HG03066 (cell line): ENCODE results near the gene RAVER1.
"Not testable (repeated sequence)": the region's sequence is repeated elsewhere in the genome, so short reads cannot be mapped to it uniquely, and the experiment has no call there.

ENCODE experiments used
- ATAC-seq: cut with Tn5 transposase; IDR thresholded peaks from one replicate; pipeline ENCODE4 v1.9.1; 2021; ENCODE audit warnings: low read depth; ENCODE audit not compliant: unreplicated experiment

RAVER1 gene

DNA sequence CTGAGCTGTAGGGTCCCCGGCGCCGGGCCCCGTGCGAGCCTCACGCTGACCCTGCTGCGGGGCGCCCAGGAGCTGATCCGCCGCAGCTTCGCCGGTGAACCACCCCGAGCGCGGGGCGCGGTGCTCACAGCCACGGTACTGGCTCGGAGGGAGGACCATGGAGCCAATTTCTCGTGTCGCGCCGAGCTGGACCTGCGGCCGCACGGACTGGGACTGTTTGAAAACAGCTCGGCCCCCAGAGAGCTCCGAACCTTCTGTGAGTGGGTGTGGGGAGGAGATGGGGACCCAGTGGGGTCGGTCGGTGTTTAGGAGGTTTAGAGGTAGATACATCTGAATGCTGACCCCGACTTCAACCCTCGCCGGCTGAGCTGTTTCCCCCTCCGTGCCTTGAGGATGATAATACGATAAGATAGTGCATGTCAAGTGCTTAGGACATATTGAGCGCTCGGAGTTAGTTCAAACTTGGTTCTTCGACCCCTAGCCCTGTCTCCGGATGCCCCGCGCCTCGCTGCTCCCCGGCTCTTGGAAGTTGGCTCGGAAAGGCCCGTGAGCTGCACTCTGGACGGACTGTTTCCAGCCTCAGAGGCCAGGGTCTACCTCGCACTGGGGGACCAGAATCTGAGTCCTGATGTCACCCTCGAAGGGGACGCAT lies 41.6 kb downstream of the RAVER1 start:
- no peak for ATAC-seq

DNA sequence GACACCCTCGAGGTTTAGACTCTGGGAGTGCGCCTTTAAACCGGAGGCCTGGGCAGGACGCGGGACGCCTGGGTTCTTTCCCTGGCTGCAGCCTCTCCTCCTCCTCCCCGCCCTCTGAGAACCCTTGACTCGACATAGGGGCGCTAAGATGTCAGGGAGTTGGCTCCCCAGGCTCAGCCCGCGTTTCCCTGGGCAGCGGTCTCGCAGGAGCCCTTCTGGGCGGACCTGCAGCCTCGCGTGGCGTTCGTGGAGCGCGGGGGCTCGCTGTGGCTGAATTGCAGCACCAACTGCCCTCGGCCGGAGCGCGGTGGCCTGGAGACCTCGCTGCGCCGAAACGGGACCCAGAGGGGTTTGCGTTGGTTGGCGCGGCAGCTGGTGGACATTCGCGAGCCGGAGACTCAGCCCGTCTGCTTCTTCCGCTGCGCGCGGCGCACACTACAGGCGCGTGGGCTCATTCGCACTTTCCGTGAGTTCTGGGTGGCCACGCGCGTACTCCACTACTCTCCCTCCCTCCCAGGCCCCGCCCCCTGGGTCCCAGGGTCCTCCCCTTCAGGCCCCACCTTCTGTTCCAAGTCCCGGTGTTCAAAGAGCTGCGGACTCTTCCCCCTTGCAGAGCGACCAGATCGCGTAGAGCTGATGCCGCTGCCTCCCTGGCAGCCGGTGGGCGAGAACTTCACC lies 42.3 kb downstream of the RAVER1 start:
- no peak for ATAC-seq

DNA sequence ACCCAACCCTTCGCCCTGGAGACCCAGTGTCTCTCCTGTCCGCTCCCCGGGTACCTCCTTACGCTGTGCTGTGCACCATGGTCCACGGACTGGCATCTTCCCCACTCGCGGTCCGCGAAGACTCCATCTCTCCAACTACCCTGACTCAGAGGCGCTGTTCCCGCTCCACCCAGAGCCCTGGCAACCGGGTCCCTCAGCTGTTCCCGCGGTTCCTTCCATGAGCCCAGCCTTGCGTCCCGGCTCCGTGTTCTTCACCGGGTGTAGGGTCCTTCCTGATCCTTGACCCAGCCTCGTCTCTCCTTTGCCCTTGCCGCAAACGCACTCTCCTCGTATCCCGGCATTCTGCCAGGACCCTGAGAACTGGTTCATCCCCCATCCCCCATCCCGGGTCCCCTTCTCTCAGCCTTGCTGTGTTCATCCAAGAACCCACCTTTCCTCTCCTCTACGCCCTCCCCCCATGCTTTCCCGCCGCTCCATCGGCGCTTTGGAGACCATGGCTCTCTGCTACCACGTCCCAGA lies 42.9 kb downstream of the RAVER1 start:
- no peak for ATAC-seq

DNA sequence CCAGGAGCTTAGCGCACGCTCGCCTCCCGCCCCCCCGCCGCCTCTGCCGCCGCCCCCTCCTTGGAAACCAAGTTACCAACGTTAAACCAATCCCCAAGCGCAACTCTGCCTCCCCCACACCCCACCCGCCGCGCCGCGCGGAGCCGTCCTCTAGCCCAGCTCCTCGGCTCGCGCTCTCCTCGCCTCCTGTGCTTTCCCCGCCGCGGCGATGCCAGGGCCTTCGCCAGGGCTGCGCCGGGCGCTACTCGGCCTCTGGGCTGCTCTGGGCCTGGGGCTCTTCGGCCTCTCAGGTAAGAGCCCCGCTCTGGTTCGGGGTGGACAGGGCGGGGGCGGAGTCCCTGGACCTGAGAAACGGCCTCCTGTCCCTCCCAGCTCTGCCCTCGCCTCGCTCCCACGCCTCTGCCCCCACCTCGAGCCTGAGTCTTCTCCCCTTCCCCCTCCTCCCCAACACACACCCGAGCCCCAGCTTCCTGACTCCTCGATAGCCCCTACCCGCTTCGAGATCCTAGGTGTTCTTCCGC lies 43.4 kb downstream of the RAVER1 start, which contains the start of gene ICAM5:
Gene ICAM5 (plus strand): TSS at position 117 of the 521 bp plus-strand sequence. CDS start 92 bp downstream, at position 209.
- no peak for ATAC-seq

DNA sequence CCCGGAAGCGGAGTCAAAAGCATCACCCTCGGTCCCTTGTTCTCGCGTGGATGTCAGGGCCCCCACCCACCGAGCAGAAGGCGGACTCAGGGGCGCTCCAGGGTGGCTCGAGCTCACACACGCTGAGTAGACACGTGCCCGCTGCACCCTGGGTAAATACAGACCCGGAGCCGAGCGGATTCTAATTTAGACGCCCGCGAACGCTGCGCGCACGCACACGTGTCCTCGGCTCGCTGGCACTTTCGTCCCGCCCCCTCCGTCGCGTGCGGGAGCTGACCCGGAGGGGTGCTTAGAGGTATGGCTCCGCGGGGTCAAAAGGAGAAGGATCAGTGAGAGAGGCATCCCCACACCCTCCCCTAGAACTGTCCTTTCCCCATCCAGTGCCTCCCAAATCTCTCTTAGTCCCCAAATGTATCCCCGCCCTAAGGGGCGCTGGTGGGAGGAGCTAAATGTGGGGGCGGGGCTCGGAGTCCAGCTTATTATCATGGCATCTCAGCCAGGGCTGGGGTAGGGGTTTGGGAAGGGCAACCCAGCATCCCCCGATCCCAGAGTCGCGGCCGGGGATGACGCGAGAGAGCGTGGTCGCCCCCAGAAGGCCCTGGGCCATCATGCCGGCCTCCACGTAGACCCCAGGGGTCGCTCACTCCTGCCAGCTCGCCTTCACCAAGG lies 44.0 kb downstream of the RAVER1 start:
- no peak for ATAC-seq

DNA sequence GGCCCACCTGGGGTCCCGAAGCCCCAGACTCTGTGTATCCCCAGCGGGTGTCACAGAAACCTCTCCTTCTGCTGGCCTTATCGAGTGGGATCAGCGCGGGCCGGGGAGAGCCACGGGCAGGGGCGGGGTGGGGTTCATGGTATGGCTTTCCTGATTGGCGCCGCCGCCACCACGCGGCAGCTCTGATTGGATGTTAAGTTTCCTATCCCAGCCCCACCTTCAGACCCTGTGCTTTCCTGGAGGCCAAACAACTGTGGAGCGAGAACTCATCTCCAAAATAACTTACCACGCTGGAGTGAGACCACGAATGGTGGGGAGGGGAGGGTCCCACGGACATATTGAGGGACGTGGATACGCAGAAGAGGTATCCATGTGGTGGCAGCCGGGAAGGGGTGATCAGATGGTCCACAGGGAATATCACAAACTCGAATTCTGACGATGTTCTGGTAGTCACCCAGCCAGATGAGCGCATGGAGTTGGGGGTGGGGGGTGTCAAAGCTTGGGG lies 44.6 kb downstream of the RAVER1 start:
- no peak for ATAC-seq

DNA sequence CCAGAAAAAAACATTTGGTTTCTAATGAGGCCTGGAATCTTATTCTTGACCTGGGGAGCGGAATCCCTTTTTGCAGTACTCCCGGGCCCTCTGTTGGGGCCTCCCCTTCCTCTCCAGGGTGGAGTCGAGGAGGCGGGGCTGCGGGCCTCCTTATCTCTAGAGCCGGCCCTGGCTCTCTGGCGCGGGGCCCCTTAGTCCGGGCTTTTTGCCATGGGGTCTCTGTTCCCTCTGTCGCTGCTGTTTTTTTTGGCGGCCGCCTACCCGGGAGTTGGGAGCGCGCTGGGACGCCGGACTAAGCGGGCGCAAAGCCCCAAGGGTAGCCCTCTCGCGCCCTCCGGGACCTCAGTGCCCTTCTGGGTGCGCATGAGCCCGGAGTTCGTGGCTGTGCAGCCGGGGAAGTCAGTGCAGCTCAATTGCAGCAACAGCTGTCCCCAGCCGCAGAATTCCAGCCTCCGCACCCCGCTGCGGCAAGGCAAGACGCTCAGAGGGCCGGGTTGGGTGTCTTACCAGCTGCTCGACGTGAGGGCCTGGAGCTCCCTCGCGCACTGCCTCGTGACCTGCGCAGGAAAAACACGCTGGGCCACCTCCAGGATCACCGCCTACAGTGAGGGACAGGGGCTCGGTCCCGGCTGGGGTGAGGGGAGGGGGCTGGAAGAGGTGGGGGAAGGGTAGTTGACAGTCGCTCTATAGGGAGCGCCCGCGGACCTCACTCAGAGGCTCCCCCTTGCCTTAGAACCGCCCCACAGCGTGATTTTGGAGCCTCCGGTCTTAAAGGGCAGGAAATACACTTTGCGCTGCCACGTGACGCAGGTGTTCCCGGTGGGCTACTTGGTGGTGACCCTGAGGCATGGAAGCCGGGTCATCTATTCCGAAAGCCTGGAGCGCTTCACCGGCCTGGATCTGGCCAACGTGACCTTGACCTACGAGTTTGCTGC lies 46.3 kb downstream of the RAVER1 start, which contains the start of gene ICAM4:
Gene ICAM4 (plus strand): TSS at position 153 of the 935 bp plus-strand sequence. CDS start 58 bp downstream, at position 211.
- no peak for ATAC-seq

DNA sequence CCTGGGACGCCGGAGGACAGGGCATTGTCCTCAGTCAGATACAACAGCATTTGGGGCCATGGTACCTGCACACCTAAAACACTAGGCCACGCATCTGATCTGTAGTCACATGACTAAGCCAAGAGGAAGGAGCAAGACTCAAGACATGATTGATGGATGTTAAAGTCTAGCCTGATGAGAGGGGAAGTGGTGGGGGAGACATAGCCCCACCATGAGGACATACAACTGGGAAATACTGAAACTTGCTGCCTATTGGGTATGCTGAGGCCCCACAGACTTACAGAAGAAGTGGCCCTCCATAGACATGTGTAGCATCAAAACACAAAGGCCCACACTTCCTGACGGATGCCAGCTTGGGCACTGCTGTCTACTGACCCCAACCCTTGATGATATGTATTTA lies 47.9 kb downstream of the RAVER1 start:
- no peak for ATAC-seq

DNA sequence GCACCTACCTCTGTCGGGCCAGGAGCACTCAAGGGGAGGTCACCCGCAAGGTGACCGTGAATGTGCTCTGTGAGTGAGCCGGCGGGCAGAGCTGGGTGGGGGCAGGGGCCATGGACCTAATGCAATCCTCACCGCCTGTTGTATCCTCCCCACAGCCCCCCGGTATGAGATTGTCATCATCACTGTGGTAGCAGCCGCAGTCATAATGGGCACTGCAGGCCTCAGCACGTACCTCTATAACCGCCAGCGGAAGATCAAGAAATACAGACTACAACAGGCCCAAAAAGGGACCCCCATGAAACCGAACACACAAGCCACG lies 48.4 kb downstream of the RAVER1 start:
- ATAC-seq = no peak

DNA sequence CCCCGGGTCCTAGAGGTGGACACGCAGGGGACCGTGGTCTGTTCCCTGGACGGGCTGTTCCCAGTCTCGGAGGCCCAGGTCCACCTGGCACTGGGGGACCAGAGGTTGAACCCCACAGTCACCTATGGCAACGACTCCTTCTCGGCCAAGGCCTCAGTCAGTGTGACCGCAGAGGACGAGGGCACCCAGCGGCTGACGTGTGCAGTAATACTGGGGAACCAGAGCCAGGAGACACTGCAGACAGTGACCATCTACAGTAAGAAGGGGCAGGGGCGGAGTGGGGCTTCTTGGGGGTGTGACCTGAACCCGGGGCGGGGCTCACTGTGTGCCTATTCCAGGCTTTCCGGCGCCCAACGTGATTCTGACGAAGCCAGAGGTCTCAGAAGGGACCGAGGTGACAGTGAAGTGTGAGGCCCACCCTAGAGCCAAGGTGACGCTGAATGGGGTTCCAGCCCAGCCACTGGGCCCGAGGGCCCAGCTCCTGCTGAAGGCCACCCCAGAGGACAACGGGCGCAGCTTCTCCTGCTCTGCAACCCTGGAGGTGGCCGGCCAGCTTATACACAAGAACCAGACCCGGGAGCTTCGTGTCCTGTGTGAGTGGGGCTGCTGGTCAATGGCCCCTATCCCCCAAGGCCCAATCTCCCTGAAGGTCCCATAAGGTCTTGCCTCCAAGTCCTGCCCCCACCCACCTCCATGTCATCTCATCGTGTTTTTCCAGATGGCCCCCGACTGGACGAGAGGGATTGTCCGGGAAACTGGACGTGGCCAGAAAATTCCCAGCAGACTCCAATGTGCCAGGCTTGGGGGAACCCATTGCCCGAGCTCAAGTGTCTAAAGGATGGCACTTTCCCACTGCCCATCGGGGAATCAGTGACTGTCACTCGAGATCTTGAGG lies 49.0 kb downstream of the RAVER1 start:
- no peak for ATAC-seq

DNA sequence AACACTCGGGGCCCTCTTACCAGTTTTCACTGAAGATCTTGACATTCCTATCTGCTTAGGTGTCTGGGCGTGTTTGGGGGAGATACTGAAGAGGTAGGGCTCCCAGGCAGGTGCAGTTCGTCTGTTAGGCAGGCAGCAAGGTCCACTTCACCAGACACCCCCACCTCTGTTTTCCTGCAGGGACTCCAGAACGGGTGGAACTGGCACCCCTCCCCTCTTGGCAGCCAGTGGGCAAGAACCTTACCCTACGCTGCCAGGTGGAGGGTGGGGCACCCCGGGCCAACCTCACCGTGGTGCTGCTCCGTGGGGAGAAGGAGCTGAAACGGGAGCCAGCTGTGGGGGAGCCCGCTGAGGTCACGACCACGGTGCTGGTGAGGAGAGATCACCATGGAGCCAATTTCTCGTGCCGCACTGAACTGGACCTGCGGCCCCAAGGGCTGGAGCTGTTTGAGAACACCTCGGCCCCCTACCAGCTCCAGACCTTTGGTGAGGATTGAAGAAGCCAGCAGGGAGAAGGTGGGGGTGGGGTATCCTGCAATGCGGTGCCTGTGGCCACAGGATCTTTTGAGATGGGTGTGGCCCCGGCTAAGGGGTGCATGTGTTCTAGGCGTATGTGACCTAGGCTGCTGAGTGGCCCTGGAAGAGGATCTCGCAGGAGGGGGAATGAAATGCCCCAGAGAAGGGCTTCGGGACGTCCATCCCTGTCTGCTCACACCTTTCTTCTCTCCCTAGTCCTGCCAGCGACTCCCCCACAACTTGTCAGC lies 49.8 kb downstream of the RAVER1 start:
- no peak for ATAC-seq

DNA sequence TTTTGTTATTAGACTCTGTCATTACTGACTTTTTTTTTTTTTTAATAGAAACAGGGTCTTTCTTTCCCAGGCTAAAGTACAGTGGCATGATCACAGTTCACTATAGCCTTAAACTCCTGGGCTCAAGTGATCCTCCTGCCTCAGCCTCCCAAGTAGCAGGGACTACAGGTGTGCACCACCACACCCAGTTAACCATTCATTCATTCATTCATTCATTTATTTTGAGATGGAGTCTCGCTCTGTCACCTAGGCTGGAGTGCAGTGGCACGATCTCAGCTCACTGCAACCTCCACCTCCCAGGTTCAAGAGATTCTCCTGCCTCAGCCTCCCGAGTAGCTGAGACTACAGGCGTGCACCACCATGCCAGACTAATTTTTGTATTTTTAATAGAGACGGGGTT lies 51.3 kb downstream of the RAVER1 start:
- ATAC-seq = not testable (repeated sequence)

DNA sequence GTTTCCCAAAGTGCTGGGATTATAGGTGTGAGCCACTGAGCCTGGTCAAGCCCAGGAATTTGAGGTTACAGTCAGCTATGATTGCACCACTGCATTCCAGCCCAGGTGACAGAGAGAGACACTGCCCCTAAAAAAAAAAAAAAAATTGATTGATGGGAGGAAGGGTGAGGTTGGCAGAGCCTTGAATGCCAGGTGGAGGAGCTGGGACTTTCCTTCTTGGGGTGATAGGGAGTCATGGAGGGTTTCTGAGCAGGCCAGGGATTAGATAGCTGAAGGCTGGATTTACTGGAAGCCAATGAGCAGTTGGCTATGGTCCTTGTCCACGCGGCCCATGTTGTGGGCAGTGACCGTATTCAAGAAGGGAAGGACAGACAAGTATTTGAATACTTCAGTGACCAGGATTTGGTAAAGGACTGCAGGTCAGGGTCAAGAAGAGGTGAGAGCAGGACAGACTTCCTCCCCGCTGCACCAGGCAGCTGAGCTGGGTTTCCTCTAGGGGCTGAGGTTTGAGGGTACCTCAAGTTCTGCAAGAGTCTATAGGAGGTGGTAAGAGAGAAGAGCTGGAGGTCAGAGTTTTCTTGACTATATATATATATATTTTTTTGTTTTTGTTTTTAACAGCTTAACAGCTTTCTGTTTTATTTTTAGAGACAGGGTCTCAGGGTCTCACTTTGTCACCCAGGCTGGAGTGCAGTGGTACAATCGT lies 53.4 kb downstream of the RAVER1 start:
- no peak for ATAC-seq

DNA sequence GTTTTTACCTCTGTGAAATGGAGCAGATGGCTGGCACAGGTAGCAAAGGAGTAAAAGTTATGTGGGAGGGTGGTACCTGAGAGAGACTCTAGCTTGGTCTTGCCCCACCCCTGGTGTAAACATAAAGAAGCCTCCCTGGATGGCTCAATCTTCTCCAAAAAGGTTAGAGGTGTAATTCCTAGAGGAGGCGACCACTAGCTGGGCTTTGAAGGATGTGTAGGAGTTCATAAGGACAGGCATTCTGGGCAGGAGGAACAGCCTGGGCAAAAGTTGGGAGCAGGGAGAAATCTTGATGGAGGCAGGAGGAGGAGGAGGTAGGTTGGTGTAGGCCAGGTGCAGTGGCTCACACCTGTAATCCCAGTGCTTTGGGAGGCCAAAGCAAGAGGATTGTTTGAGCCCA lies 54.4 kb downstream of the RAVER1 start:
- ATAC-seq = no peak

DNA sequence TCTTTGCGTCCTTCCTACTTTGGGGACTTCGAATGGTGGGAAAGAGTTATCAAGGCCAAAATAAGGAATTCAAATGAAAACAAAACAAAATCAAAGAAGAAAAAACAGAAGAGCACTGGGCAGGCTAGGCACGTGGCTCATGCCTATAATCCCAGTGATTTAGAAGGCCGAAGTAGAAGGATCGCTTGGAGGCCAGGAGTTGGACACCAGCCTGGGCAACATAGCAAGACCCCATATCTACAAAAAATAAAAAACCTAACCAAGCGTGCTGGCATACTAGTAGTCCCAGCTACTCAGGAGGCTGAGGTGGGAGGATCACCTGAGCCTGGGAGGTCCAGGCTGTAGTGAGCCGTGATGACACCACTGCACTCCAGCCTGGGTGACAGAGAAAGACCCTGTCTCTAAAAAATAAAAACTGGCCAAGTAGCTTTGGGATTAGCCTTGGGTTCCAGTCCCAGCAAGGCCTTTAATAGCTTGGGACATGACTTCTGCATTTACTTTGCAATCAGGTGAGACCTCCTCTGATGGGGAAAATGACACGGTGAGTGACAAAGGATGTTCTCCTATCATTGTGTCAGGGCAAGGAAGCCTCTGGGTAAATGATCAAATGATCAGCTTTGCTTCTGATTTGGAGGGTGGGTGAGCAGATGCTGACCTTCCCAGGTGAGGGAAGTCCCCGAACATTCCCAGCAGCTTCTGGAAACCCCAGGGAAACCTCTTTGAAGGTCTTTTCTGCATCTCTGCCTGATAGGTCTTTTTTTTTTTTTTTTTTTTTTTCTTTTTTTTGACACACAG lies 55.3 kb downstream of the RAVER1 start:
- no peak for ATAC-seq

DNA sequence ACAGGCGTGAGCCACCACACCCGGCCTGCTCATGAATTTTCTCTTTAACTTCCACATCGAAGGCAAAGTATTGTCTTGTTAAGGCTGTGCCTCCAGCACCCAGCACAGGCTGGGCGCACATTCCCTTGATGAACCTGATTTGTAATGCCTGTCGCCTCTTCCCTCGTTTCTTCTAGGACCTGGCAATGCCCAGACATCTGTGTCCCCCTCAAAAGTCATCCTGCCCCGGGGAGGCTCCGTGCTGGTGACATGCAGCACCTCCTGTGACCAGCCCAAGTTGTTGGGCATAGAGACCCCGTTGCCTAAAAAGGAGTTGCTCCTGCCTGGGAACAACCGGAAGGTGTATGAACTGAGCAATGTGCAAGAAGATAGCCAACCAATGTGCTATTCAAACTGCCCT lies 58.7 kb downstream of the RAVER1 start:
- no peak for ATAC-seq

DNA sequence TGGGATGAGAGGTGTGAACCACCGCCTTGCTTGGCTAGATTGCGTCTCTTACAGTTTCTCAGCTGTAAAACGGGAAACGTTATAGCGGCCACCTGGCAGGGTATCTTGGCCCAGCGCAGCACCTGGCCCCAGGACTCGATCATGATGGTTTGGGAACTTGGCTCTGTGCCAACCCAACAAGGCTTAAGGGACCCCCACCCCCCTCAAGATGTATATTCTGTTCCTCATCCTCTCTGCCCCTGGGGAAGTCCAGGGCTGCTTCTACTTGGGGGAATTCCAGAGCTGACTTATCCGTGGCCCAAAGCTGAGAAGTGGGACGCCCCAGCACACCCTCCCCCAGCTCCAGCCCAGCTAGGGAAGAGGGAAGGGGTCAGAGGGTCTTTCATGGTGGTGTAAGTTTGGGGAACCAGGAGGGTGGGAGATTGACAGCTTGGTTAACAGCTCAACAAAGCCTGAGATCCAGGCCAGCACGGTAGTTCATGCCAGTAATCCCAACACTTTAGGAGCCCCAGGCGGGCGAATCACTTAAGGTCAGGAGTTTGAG lies 61.7 kb downstream of the RAVER1 start:
- ATAC-seq = no peak
